K562 (cell line): Measurements from ENCODE around the gene MPC2. TPM values are rescaled to one million over a fixed set of nuclear protein-coding genes. Genes with fewer than 3 reads are reported as not detected.
A peak's percentile ranks its signal among the peaks of the same experiment; 100 is the strongest.

Experiments
- BMI1 ChIP-seq: fragments of 150-350 bp; IDR thresholded peaks from 2 replicates; pipeline ENCODE4 v1.6.1; 2014; ENCODE audit warnings: low read length
- CREB1 ChIP-seq, 2 experiments: sonication (generic) in 1 of 2; formaldehyde crosslinking in 1 of 2; IDR thresholded peaks; 2 replicates each; pipeline versions ENCODE4 v1.6.1 to v1.8.0; 2012 to 2022; ENCODE audit warnings: inconsistent platforms in 1 of 2, mild to moderate bottlenecking in 1 of 2, missing genetic modification reagents in 1 of 2, moderate library complexity in 1 of 2
- DPF2 ChIP-seq: fragments of 450-650 bp; IDR thresholded peaks from 2 replicates; pipeline ENCODE4 v1.6.1; 2016
- ETV6 ChIP-seq, 3 experiments: fragments of 150-350 bp in 1 of 3; sonication (generic) in 1 of 3; formaldehyde crosslinking in 1 of 3; IDR thresholded peaks; 2 replicates each; pipeline versions ENCODE4 v1.6.1 to v1.8.0; 2014 to 2022; ENCODE audit warnings: borderline replicate concordance in 2 of 3, low read depth in 2 of 3, antibody characterized with exemption in 1 of 3, low read length in 1 of 3, mild to moderate bottlenecking in 1 of 3, missing genetic modification reagents in 1 of 3
- GTF2F1 ChIP-seq: IDR thresholded peaks from 2 replicates; pipeline ENCODE4 v1.6.1; 2011; ENCODE audit warnings: low read depth, low read length, improper control_type of control experiment
- HCFC1 ChIP-seq: IDR thresholded peaks from 2 replicates; pipeline ENCODE4 v1.6.1; 2012; ENCODE audit warnings: low read depth, low read length, improper control_type of control experiment
- HMBOX1 ChIP-seq: sonication (generic); IDR thresholded peaks from 2 replicates; pipeline ENCODE4 v1.6.1; 2016
- HMG20A ChIP-seq: fragments of 450-650 bp; formaldehyde crosslinking; conservative IDR thresholded peaks from 2 replicates; pipeline ENCODE4 v1.4.0; 2020; ENCODE audit warnings: mild to moderate bottlenecking, mixed read lengths
- IRF1 ChIP-seq: sonication (generic); formaldehyde crosslinking; IDR thresholded peaks from 2 replicates; pipeline ENCODE4 v1.8.0; 2022; ENCODE audit warnings: missing genetic modification reagents, mild to moderate bottlenecking, borderline replicate concordance
- JUNB ChIP-seq: fragments of 450-650 bp; formaldehyde crosslinking; conservative IDR thresholded peaks from 2 replicates; pipeline ENCODE4 v1.4.0; 2020; ENCODE audit warnings: mild to moderate bottlenecking
- POLR3G ChIP-seq: IDR thresholded peaks from 2 replicates; pipeline ENCODE4 v1.6.1; 2011; ENCODE audit not compliant: insufficient read length, insufficient replicate concordance; ENCODE audit errors: extremely low read depth
- RCOR1 ChIP-seq, 2 experiments: IDR thresholded peaks; 2 replicates each; pipeline ENCODE4 v1.6.1; 2012; ENCODE audit warnings: low read depth in 2 of 2, low read length in 2 of 2, borderline replicate concordance in 1 of 2, improper control_type of control experiment in 1 of 2
- SAP30 ChIP-seq: fragments of 200-600 bp; sonication (generic); IDR thresholded peaks from 2 replicates; pipeline ENCODE4 v1.6.1; 2012; ENCODE audit warnings: borderline replicate concordance, low read depth, mild to moderate bottlenecking, moderate library complexity, low read length, control low read depth, inconsistent platforms; ENCODE audit not compliant: insufficient read depth, poor library complexity, severe bottlenecking
- SREBF1 ChIP-seq: fragments of 150-350 bp; IDR thresholded peaks from 2 replicates; pipeline ENCODE4 v1.6.1; 2014; ENCODE audit warnings: antibody characterized with exemption, low read depth, low read length, borderline replicate concordance
- STAT5B ChIP-seq: fragments of 250-450 bp; sonication (Bioruptor Pico); IDR thresholded peaks from 2 replicates; pipeline ENCODE4 v1.8.0; 2021; ENCODE audit warnings: mild to moderate bottlenecking, inconsistent platforms
- TCFL5 ChIP-seq: fragments of 250-450 bp; sonication (Bioruptor Pico); conservative IDR thresholded peaks from 2 replicates; pipeline ENCODE4 v1.6.1; 2021; ENCODE audit warnings: mild to moderate bottlenecking, moderate library complexity, matching md5 sums
- TEAD4 ChIP-seq, 2 experiments: sonication (generic) in 1 of 2; formaldehyde crosslinking in 1 of 2; IDR thresholded peaks; 2 replicates each; pipeline versions ENCODE4 v1.6.1 to v1.8.0; 2012 to 2022; ENCODE audit warnings: borderline replicate concordance in 1 of 2, inconsistent platforms in 1 of 2, low read length in 1 of 2, mild to moderate bottlenecking in 1 of 2, missing genetic modification reagents in 1 of 2
- TRIM28 ChIP-seq: fragments of 450-650 bp; IDR thresholded peaks from 2 replicates; pipeline ENCODE4 v1.6.1; 2017
- TSC22D4 ChIP-seq: fragments of 450-650 bp; IDR thresholded peaks from 2 replicates; pipeline ENCODE4 v1.6.1; 2016; ENCODE audit warnings: missing genetic modification characterization, missing biosample characterization, control low read depth
- U2AF2 ChIP-seq: fragments of 200-400 bp; formaldehyde crosslinking; optimal IDR thresholded peaks from 2 replicates; pipeline ENCODE3; 2017; ENCODE audit warnings: low read depth, mild to moderate bottlenecking, low read length
- ZNF512 ChIP-seq: IDR thresholded peaks from 2 replicates; pipeline ENCODE4 v1.6.1; 2016; ENCODE audit warnings: missing genetic modification characterization, missing compliant biosample characterization
- ZNF830 ChIP-seq: fragments of 250-450 bp; sonication (Bioruptor Pico); IDR thresholded peaks from 2 replicates; pipeline ENCODE4 v1.5.0; 2021; ENCODE audit warnings: mild to moderate bottlenecking
- polyA plus RNA-seq, 8 experiments: library from polyadenylated mRNA; depleted of rRNA in 4 of 8; stranded (reverse) in 5 of 8; unstranded in 3 of 8; fragments of >200 nt; fragmentation: Nextera tagmentation in 2 of 8; fragmentation: Illumina TruSeq in 1 of 8; extraction: Ambion mirVana in 2 of 8; extraction: Trizol in 1 of 8; gene quantifications; 2 replicates each; pipeline versions ENCODE4 v1.2.1 to v1.2.3, GENCODE V29; 2011 to 2014; ENCODE audit warnings: inconsistent platforms in 1 of 8, missing spikeins in 1 of 8
- total RNA-seq, 7 experiments: library from RNA; depleted of rRNA in 6 of 7; stranded (reverse); fragments of >200 nt in 6 of 7; fragmentation: Illumina TruSeq in 2 of 7; extraction: Trizol in 2 of 7; gene quantifications; 2 replicates each; pipeline versions ENCODE4 v1.2.1 to v1.2.3, GENCODE V29; 2011 to 2021; ENCODE audit warnings: low replicate concordance in 1 of 7
- TF ChIP-seq, protein P1 (sequence below): fragments of 250-450 bp; sonication (Bioruptor Pico); IDR thresholded peaks from 2 replicates; pipeline ENCODE4 v1.8.0; 2022; ENCODE audit warnings: moderate library complexity, mild to moderate bottlenecking, inconsistent platforms
- TF ChIP-seq, protein P2 (sequence below): fragments of 250-450 bp; sonication (Bioruptor Pico); IDR thresholded peaks from 2 replicates; pipeline ENCODE4 v1.8.0; 2021; ENCODE audit warnings: moderate library complexity, mild to moderate bottlenecking, inconsistent platforms

The MPC2 gene
- total and polyA plus RNA-seq, 9 of the 15 experiments (the other 6 are each of a cell fraction or from before 2014, with no cell fraction given) = 70.7 to 179 (median 144) TPM

- TF ChIP-seq ETV6 (IDR thresholded peaks at IDR 0.05; ENCODE audit: borderline replicate concordance in 1 of 2, low read depth in 2 of 2, low read length in 1 of 2) (no peak), ETV6 (CRISPR knock-in tag; IDR thresholded peaks at IDR 0.05; ENCODE audit: borderline replicate concordance) (no peak), HCFC1 (no peak), U2AF2 (no peak), JUNB (CRISPR knock-in tag) (no peak), ZNF512 (peak; percentile 32; the same call in 1 of the 2 replicates), TEAD4 (IDR thresholded peaks at IDR 0.05; ENCODE audit: low read length) (no peak), TEAD4 (CRISPR knock-in tag; IDR thresholded peaks at IDR 0.05; ENCODE audit: borderline replicate concordance) (no peak), TRIM28 (0 out of 2 replicates have a peak, but pooled peaks have one; percentile 29), TCFL5 (CRISPR knock-in tag) (no peak), RCOR1 (IDR thresholded peaks at IDR 0.05; ENCODE audit: borderline replicate concordance in 1 of 2, low read depth in 2 of 2, low read length in 2 of 2) (no peak), SAP30 (no peak), DPF2 (no peak), TSC22D4 (no peak), BMI1 (no peak), STAT5B (no peak), HMBOX1 (0 out of 2 replicates have a peak, but pooled peaks have one; percentile 8), ZNF830 (CRISPR knock-in tag) (no peak), IRF1 (CRISPR knock-in tag) (no peak), HMG20A (CRISPR knock-in tag) (no peak), SREBF1 (no peak), GTF2F1 (no peak), CREB1 (IDR thresholded peaks at IDR 0.05) (no peak), CREB1 (CRISPR knock-in tag; IDR thresholded peaks at IDR 0.05) (no peak), POLR3G (no peak)
- TF ChIP-seq, protein P1, sequence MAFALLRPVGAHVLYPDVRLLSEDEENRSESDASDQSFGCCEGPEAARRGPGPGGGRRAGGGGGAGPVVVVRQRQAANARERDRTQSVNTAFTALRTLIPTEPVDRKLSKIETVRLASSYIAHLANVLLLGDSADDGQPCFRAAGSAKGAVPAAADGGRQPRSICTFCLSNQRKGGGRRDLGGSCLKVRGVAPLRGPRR = no peak
- TF ChIP-seq, protein P2, sequence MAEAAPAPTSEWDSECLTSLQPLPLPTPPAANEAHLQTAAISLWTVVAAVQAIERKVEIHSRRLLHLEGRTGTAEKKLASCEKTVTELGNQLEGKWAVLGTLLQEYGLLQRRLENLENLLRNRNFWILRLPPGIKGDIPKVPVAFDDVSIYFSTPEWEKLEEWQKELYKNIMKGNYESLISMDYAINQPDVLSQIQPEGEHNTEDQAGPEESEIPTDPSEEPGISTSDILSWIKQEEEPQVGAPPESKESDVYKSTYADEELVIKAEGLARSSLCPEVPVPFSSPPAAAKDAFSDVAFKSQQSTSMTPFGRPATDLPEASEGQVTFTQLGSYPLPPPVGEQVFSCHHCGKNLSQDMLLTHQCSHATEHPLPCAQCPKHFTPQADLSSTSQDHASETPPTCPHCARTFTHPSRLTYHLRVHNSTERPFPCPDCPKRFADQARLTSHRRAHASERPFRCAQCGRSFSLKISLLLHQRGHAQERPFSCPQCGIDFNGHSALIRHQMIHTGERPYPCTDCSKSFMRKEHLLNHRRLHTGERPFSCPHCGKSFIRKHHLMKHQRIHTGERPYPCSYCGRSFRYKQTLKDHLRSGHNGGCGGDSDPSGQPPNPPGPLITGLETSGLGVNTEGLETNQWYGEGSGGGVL (CRISPR knock-in tag) = no peak
These were observed 788 bp upstream of the MPC2 start (continued) for GRCh38 chr1:167937709-167938010.
